ENCODE results near the gene TBCCD1.

DNA sequence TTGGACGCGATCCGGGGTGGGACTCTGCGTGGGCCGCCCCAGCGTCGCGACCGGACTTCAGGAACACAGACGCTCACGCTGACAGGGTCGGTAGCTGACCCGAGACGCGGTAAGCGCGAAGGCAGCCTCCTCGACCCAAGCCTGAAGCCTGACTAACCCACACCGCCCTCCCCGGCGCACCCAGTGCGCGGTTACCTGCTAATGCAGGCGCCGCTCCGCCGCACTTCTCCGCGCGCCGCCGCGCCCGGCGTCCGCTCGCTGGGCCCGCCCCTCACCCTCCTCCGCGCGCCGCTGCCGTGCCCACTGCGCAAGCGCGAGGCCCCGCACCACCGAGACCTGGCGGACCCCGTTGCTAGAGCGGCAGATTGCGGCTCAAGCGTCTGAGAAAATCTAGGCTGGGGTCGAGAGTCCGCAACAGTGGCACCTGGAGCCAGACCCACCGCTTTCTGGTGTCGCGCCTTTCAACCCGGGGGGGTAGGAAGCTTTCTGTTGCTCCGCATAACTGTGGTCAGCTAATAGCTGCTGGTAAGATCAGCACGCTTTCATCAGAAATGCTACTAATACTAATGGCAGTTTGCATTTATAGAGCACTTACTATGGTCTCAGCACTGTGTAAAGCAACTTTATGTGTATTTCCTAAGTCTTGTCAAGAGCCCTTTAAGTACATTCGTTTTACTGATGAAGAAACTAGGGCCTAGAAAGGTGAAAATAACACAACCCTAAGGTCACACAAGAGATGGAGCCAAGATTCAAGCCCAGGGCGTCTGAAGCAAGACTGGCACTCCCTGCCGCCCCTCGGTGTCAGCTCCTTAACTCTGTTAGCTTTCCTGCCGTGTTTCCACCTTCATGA lies at the start of gene TBCCD1:
- TF ChIP-seq, protein P1, sequence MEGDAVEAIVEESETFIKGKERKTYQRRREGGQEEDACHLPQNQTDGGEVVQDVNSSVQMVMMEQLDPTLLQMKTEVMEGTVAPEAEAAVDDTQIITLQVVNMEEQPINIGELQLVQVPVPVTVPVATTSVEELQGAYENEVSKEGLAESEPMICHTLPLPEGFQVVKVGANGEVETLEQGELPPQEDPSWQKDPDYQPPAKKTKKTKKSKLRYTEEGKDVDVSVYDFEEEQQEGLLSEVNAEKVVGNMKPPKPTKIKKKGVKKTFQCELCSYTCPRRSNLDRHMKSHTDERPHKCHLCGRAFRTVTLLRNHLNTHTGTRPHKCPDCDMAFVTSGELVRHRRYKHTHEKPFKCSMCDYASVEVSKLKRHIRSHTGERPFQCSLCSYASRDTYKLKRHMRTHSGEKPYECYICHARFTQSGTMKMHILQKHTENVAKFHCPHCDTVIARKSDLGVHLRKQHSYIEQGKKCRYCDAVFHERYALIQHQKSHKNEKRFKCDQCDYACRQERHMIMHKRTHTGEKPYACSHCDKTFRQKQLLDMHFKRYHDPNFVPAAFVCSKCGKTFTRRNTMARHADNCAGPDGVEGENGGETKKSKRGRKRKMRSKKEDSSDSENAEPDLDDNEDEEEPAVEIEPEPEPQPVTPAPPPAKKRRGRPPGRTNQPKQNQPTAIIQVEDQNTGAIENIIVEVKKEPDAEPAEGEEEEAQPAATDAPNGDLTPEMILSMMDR (IDR thresholded peaks at IDR 0.05) = peak in 1 of 4 experiments; percentile 20
- TF ChIP-seq POLR2A (IDR thresholded peaks at IDR 0.05) = peak; percentile 93 to 96
